Mucosa of descending colon (tissue), 3 donors: Measurements from ENCODE around the gene LRP5. TPM values are rescaled to one million over a fixed set of nuclear protein-coding genes. Genes with fewer than 3 reads are reported as not detected.

Experiments
- ATAC-seq: fragments of 200-7000 bp; cut with Tn5 transposase; one replicate; pipeline ENCODE4 v1.9.1; 2020; ENCODE audit warnings: mild to moderate bottlenecking, moderate library complexity
- DNase-seq, 3 donors: peaks; one replicate each; pipeline ENCODE4 v3.0.0-alpha.2; 2020
- H3K36me3 ChIP-seq: fragments of 200-600 bp; one replicate; pipeline ENCODE4 v1.8.0; 2021; ENCODE audit warnings: low read depth, mild to moderate bottlenecking
- H3K4me1 ChIP-seq: fragments of 200-600 bp; one replicate; pipeline ENCODE4 v1.8.0; 2021; ENCODE audit warnings: low read depth, mild to moderate bottlenecking
- H3K4me3 ChIP-seq: fragments of 200-600 bp; one replicate; pipeline ENCODE4 v1.8.0; 2021; ENCODE audit warnings: mild to moderate bottlenecking
- H3K9me3 ChIP-seq: fragments of 200-600 bp; one replicate; pipeline ENCODE4 v1.8.0; 2021; ENCODE audit warnings: mild to moderate bottlenecking
- intact Hi-C, 2 donors: fragments of 100-400 bp; cut with DNase I in 1 of 2; cut with micrococcal nuclease in 1 of 2; formaldehyde crosslinking; loops; one replicate each; pipeline versions ENCODE4 v1.11.0 to v1.11.1; 2022; cut with DNase I, micrococcal nuclease
- long read RNA-seq, 2 donors: library from polyadenylated mRNA; unstranded; transcript quantifications; one replicate each; pipeline ENCODE4 v2.0.0, GENCODE V29; 2019 to 2021
- total RNA-seq, 3 donors: library from RNA; stranded (reverse); fragmentation: NEBNext Ultra II Directional in 2 of 3; extraction: Animal tissue kit (Norgen Biotek cat#: 25700) in 2 of 3; gene quantifications; one replicate each; pipeline versions ENCODE4 v1.2.1 to v1.2.4, GENCODE V29; 2021 to 2023
- TF ChIP-seq, protein P1 (sequence below): fragments of 200-600 bp; IDR thresholded peaks from one replicate; pipeline ENCODE4 v1.8.0; 2022; ENCODE audit warnings: antibody characterized with exemption, mild to moderate bottlenecking
- donor health status: DM: no; HTN: no; CAD: no; lungs with moderate emphysema.
- donor health status: DM: no; HTN: no; CAD: no.
- donor health status: DM: no; HTN: yes; CAD: no.

LRP5 gene
- total RNA-seq, result 100 to 1,000 TPM in 2 of 3 donors, 10 to 100 TPM in 1; 83.7 to 113 (median 103) TPM
- long read RNA-seq, donor 1, full-length matches to known transcripts, result 12 of 68 reads
- long read RNA-seq, donor 1, partial matches to known transcripts, result 32 of 68 reads
- long read RNA-seq, donor 1, other reads (novel, unspliced or antisense), result 24 of 68 reads
- long read RNA-seq, donor 2, partial matches to known transcripts, result 0 of 6 reads
- long read RNA-seq, donor 2, other reads (novel, unspliced or antisense), result 6 of 6 reads

DNA sequence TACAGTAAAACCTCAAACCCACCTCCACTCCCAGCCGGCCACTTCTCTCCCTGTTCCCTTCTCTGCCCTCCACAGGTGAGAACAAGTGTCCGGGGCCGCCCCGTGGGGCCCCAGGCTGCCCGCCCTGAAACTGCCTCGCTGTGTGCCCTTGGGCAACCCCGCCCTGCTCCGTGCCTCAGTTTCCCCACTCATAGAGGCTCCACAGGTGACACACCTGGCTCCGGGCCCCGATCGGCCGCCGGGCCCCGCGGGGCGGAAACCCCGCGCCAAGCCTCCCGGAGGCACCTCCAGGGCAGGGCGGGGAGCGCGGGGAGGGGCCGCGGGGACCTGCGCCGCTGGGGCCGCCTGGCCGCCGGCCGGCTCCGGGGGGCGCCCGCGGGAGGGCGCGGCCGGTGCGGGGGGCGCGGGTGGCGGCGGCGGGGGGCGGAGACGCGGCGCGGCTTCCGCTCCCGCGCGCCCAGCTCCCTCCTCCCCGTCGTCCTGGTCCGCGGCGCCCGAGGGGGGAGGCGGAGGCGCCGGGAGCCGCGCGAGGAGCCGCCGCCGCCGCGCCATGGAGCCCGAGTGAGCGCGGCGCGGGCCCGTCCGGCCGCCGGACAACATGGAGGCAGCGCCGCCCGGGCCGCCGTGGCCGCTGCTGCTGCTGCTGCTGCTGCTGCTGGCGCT, at the start of gene LRP5:
TSS of gene LRP5 (plus strand) at position 475 of the 663 bp plus-strand sequence. CDS start at position 599, 124 bp downstream.
- Histone ChIP-seq H3K4me3 (peak within 1 kb of the TSS; percentile 42), H3K9me3 (no peaks in the 10 kb centered on the region), H3K4me1 (peaks cover 38% of the 10 kb centered on the region), H3K36me3 (no peaks in the 10 kb centered on the region)
- intact Hi-C loops, result loop anchor here in 1 of 2 donors (10.0 kb wide), 1 partner anchor 73 kb away; no protein-coding TSS in a partner anchor
- DNase-seq (peak in 2 of 3 donors; percentile 57 to 78), ATAC-seq (peak; percentile 50)
- TF ChIP-seq, protein P1, sequence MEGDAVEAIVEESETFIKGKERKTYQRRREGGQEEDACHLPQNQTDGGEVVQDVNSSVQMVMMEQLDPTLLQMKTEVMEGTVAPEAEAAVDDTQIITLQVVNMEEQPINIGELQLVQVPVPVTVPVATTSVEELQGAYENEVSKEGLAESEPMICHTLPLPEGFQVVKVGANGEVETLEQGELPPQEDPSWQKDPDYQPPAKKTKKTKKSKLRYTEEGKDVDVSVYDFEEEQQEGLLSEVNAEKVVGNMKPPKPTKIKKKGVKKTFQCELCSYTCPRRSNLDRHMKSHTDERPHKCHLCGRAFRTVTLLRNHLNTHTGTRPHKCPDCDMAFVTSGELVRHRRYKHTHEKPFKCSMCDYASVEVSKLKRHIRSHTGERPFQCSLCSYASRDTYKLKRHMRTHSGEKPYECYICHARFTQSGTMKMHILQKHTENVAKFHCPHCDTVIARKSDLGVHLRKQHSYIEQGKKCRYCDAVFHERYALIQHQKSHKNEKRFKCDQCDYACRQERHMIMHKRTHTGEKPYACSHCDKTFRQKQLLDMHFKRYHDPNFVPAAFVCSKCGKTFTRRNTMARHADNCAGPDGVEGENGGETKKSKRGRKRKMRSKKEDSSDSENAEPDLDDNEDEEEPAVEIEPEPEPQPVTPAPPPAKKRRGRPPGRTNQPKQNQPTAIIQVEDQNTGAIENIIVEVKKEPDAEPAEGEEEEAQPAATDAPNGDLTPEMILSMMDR, result no peak

DNA sequence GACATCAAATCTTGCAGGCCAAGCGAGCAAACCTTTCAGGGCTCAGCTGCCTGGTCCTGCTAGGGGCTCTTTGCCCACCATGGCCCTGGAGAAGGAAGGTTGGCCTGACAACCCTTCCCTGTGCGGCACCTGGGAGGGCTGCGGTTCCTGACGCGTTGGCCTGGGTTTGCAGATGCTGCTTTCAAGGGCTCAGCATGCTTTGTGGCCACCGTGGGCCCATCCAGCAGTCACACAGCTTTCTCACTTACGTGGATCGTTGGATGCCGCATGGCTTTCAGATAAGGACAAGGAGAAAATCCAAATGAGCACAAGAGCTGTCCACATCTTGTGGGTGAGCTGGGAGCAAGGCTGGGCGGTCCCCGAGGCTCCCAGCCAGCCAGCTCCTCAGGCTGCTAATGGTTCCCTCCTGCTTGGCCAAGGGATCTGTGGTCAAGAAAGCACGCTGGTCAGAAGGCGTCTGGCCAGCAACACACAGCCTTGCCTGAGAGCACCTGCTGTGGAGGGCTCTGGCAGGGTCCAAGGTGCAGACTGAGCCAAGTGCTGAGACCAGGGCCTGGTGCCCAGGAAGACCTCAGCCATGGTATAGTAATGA, 48.9 kb upstream of the LRP5 start:
- Histone ChIP-seq H3K4me3 (no peak overlapping the region), H3K4me1 (no peaks in the 10 kb centered on the region), H3K9me3 (no peaks in the 10 kb centered on the region), H3K36me3 (no peaks in the 10 kb centered on the region)
- ATAC-seq (no peak), DNase-seq (no peak)
- intact Hi-C loops, result no loop called here
- TF ChIP-seq, protein P1, result no peak

DNA sequence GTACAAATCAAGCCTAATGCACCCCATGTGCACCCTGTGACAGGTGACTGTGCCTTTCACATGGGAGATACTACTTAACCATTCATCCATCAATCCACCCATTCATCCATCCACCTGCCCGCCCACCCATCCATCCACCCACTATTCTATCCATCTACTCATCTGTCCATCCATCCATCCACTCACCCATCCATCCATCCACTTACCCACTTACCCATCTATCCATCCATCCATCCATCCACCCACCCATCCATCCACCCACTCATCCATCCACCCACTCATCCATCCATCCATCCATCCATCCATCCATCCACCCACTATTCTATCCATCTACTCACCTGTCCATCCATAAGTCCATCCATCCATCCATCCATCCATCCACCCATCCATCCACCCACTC, 48.1 kb upstream of the LRP5 start:
- no peak for DNase-seq
- TF ChIP-seq, protein P1, result no peak
- Histone ChIP-seq H3K4me3 (no peak overlapping the region), H3K36me3 (no peaks in the 10 kb centered on the region), H3K4me1 (no peaks in the 10 kb centered on the region), H3K9me3 (no peaks in the 10 kb centered on the region)
- no peak for ATAC-seq
- intact Hi-C loops, result no loop called here

DNA sequence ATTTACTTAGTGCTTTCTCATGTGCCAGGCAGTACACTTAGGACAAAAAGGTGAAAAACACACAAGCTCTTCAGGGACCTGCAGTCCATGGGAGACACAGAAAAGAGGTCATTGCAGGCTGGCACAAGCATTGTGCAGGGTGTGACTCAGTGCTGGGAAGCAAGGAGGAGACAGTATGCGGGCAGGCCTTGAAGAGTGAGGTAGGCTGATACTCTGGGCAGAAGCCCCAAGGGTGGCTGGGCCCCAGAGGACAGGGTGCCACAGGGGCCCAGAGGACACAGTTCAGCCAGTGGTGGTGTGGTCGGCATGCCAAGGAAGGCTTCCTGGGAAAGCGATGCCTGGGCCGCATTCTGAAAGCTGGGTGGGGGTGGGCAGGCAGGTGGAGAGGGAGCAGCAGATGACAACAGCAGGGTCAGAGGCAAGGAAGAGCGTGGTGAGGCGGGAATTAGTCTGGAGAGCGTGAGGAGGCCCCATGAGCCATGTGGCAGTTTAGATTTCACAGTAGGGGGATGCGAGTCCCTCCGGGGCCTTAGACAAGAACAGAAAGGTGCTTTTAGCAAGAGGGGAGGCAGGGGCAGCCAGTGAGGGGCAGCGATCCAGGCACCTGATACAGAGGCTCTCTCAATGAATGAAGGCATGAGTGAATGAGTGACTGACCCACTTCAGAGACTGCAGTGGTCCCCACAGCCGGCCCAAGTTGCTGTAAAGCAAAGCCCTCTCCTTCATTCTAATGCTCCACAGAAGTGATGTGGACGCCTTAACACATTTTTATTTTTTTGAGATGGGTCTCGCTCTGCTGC, 47.5 kb upstream of the LRP5 start:
- no peak for DNase-seq
- H3K9me3 ChIP-seq, result no peaks in the 10 kb centered on the region

More for the DNA sequence above, 47.5 kb upstream of the LRP5 start:
- H3K4me1 ChIP-seq, result peaks cover 5% of the 10 kb centered on the region
- no peak overlapping the region for H3K4me3 ChIP-seq
- TF ChIP-seq, protein P1, result no peak
- ATAC-seq, result no peak
- intact Hi-C loops, result no loop called here
- no peaks in the 10 kb centered on the region for H3K36me3 ChIP-seq
